Measurements from ENCODE around the gene SNCG.

GRCh38 chr10:86943316-86944030 is 14.9 kb upstream of the SNCG start:
- TF ChIP-seq EZH2 (IDR thresholded peaks at IDR 0.05; ENCODE audit: borderline replicate concordance, low read depth, low read length, poor library complexity, severe bottlenecking) (no peak), CTCF (conservative IDR thresholded peaks at IDR 0.05; ENCODE audit: low read depth, low read length) (no peak)

All from A673 (cell line).